Left lobe of liver (tissue), 2 donors: ENCODE results near the gene CDR2. TPM values are rescaled to one million over a fixed set of nuclear protein-coding genes. Genes with fewer than 3 reads are reported as not detected.
"Not testable (repeated sequence)": the region's sequence is repeated elsewhere in the genome, so short reads cannot be mapped to it uniquely, and the experiment has no call there.

ENCODE experiments used
- ATAC-seq: fragments of 200-7000 bp; cut with Tn5 transposase; one replicate; pipeline ENCODE4 v1.9.1; 2020; ENCODE audit warnings: mild to moderate bottlenecking, moderate library complexity
- DNase-seq: peaks from one replicate; pipeline ENCODE4 v3.0.0-alpha.2; 2020; ENCODE audit warnings: low spot score
- total RNA-seq: library from RNA; stranded (reverse); gene quantifications from one replicate; pipeline ENCODE4 v1.2.1, GENCODE V29; 2021
- donor health status: DM: no; HTN: no; CAD: no; lungs with moderate emphysema.
- donor health status: DM: no; HTN: yes; CAD: no.

Gene CDR2
- total RNA-seq, 1 donor from 2014 or later = 11.0 TPM

GRCh38 chr16:22379656-22380055, 5.2 kb upstream of the CDR2 start:
- DNase-seq (no peak), ATAC-seq (no peak)

DNA sequence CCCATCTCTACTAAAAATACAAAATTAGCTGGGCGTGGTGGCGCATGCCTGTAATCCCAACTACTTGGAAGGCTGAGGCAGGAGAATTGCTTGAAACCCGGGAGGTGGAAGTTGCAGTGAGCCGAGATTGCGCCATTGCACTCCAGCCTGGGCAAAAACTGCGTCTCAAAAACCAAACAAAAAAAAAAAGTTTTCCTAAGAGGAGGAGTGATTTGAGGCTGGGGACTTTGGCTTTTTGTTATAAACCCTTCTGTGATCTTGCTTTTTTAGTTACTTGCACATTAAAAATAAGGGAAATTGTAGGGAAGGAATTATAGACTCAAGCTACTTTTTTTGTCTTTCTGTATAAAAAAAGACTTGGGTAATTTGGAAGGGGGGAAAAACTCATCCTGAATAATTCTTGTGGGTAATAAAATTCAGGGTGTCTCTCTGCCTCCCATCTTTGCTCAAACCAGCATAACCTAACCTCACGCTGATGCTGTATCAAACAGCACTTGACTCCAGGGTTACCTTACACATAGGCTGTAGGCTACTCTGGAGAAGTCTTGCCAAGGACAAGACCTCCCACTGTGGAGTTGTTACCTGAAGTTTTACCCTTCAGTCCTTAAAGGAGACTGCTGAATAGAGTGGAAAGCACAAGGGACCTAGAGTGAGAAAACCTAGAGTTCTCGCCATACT, 1.7 kb upstream of the CDR2 start:
- no peak for ATAC-seq

GRCh38 chr16:22375117-22375962, 921 bp upstream of the CDR2 start:
- ATAC-seq (no peak), DNase-seq (no peak)

More for the DNA sequence above, 1.7 kb upstream of the CDR2 start:
- DNase-seq = no peak

GRCh38 chr16:22373662-22374310, 633 bp downstream of the CDR2 start:
- DNase-seq (peak; percentile 70), ATAC-seq (peak; percentile 50)

DNA sequence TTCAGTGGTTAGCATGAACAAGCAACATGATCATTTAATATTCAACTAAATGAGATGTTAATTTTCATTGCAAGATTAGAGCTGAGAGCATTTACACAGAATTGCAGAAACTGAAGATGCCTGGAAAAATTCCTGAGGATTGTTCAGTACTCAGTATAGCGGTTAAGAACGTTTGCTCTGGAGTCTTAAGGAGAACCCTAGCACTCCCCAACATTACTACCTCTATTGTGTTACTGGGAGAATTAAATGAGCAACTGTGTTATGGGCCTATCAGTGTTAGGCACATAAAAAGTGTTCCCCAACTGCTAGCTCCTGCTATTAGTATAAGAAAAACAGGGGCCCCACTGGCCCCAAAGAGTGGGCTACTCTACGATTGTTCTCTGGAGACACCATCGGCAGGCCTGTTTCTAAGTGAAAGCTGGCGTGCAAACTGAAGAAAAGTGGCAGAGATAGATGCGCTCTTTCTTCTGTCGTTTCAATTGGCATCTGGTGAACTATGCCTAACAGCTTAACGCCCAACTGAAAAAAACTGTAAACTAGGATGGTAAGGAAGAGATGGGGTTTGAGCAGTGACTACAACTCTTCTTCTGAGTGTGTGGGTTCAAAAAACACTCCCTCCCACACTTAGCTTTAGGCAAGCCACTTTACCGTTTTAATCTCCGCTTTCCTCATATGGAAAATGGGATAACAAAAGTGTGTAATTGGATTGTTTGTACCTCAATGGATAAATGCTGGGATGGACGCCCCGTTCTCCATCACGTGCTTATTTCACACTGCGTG, 1.3 kb downstream of the CDR2 start:
- no peak for ATAC-seq
- DNase-seq = no peak

GRCh38 chr16:22370038-22370820, 4.2 kb downstream of the CDR2 start:
- ATAC-seq (no peak), DNase-seq (no peak)

- ATAC-seq (no peak), DNase-seq (no peak)
Measured at GRCh38 chr16:22369221-22369811, 5.1 kb downstream of the CDR2 start.

GRCh38 chr16:22368200-22368826, 6.1 kb downstream of the CDR2 start:
- ATAC-seq, DNase-seq: not testable (repeated sequence)

GRCh38 chr16:22366889-22367288, 7.5 kb downstream of the CDR2 start:
- ATAC-seq (no peak), DNase-seq (no peak)

DNA sequence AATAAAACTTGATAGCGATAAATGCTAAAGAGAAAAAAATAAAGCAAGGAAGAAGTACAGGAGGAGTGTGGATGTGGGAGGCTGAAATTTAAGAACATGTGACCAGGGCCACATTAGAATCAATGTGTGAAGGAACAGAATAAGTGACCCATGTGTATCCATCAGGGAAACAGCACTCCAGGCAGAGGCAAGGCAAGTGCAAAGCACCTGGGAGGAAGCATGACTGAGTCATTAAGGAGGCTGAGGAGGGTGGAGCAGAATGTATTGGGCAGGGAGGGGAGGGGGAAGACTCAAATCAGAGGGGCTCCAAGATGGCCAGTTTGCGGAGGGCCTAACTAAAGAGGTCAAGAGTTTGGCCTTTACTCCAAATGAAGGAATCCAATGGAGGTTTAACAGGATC, 8.0 kb downstream of the CDR2 start:
- DNase-seq (no peak), ATAC-seq (no peak)

DNA sequence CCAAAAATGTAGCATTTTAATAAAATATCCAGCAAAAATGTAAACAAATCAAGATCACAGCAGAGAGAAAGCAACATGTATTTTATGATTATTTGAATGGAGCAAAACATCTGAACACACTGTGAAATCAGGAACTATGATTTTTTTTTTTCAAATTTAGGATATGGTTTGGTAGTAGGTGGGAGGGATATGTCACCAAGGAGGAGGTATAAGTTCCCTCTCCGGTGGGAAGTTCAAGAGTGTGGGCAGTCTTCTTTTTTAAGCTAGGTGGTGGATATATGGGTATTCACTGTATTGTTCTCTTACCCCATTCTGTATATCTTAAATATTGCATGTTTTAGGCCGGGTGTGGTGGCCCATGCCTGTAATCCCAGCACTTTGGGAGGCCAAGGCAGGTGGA, 10.2 kb downstream of the CDR2 start:
- ATAC-seq = no peak
- no peak for DNase-seq

GRCh38 chr16:22360963-22361659, 13.3 kb downstream of the CDR2 start:
- ATAC-seq (no peak), DNase-seq (no peak)

- DNase-seq = no peak
- peak; percentile 56 for ATAC-seq
Measured at GRCh38 chr16:22359679-22360078, 14.7 kb downstream of the CDR2 start.

GRCh38 chr16:22358000-22358399, 16.4 kb downstream of the CDR2 start:
- no peak for ATAC-seq

DNA sequence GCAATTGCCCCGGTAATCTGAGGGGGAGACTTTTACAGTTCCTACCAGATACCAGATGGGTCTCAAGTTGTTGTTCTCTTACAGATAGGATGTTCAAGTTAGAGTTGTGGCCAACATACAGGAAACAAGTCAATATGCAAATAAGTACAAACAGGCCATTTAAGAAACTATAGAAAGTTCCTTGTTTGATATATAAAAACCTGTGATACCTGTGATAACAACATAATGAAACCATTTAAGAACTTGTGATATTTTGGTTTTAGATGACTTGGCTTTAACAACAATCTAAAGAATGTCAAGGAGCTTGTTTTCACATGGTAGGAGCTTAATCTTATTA, 16.8 kb downstream of the CDR2 start:
- no peak for ATAC-seq
- DNase-seq = no peak

More at GRCh38 chr16:22358000-22358399, 16.4 kb downstream of the CDR2 start:
- DNase-seq = no peak

GRCh38 chr16:22356930-22357634, 17.3 kb downstream of the CDR2 start:
- DNase-seq (no peak), ATAC-seq (no peak)

GRCh38 chr16:22355487-22355908, 18.9 kb downstream of the CDR2 start:
- ATAC-seq (no peak), DNase-seq (no peak)

GRCh38 chr16:22353933-22354541, 20.4 kb downstream of the CDR2 start:
- DNase-seq = peak; percentile 82
- ATAC-seq = peak; percentile 92
